Central memory CD8-positive, alpha-beta T cell (primary cell): Measurements from ENCODE around the gene CLCA2.
A peak's percentile ranks its signal among the peaks of the same experiment; 100 is the strongest.
"Not testable (repeated sequence)": the region's sequence is repeated elsewhere in the genome, so short reads cannot be mapped to it uniquely, and the experiment has no call there.

Experiments
- ATAC-seq: fragments of 150-1000 bp; cut with Tn5 transposase; replicated peaks from 2 replicates; pipeline ENCODE4 v1.10.0; 2022; ENCODE audit warnings: mild to moderate bottlenecking, moderate FRiP score, moderate number of reproducible peaks; ENCODE audit not compliant: poor library complexity, severe bottlenecking; ENCODE audit errors: extremely low read depth
- DNase-seq, 2 donors: peaks; one replicate each; pipeline ENCODE4 v3.0.0; 2021; ENCODE audit warnings: low spot score in 2 of 2
- H3K27ac Mint-ChIP-seq: one replicate; pipeline ENCODE4 v1.8.0; 2022; ENCODE audit warnings: low read depth, mild to moderate bottlenecking, moderate library complexity, mixed read lengths
- H3K27me3 Mint-ChIP-seq: one replicate; pipeline ENCODE4 v1.8.0; 2022; ENCODE audit warnings: mixed read lengths
- H3K36me3 Mint-ChIP-seq: one replicate; pipeline ENCODE4 v1.8.0; 2022; ENCODE audit warnings: mild to moderate bottlenecking, moderate library complexity, mixed read lengths; ENCODE audit not compliant: insufficient read depth
- H3K4me1 Mint-ChIP-seq: one replicate; pipeline ENCODE4 v1.8.0; 2022; ENCODE audit warnings: mixed read lengths
- H3K4me3 Mint-ChIP-seq: one replicate; pipeline ENCODE4 v1.8.0; 2022; ENCODE audit warnings: mild to moderate bottlenecking, moderate library complexity, mixed read lengths
- H3K9me3 Mint-ChIP-seq: one replicate; pipeline ENCODE4 v1.8.0; 2022; ENCODE audit warnings: mixed read lengths

Gene CLCA2

DNA sequence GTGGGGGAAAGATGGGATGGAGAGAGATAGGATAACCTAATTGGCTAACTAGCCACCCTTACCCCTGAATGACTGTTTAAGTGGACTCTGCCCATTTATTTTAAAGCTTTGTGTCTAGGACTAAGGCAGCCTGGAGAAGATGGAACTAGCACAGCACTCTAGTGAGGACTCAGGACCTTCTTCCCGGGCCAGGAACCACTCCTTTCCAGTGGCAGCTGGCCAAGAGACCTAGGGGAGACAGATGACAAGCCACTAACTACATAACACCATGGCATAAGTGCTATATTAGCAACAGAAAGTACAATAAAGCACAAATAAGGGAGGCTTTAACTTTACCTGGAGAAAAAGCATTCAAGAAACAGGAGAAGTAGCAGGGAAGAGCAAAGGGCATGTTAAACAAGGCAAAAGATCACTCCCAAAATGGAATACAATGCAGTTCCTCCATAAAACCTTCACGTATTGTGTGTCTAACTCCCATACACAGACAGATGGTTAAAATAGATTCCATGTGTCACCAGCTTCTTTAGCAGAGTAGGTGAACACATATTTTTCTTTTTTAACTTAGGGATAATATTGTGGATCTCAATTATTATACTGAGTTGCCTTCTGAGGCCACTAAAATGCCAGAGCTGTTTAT, 65.4 kb downstream of the CLCA2 start:
- Mint-ChIP-seq H3K4me1 (no peaks in the 10 kb centered on the region), H3K36me3 (no peaks in the 10 kb centered on the region), H3K27me3 (peaks cover 21% of the 10 kb centered on the region), H3K27ac (no peak overlapping the region), H3K9me3 (no peaks in the 10 kb centered on the region), H3K4me3 (no peak overlapping the region)
- DNase-seq (no peak), ATAC-seq (no peak)

GRCh38 chr1:86491171-86491950, 67.4 kb downstream of the CLCA2 start:
- ATAC-seq (no peak), DNase-seq (no peak)
- peaks cover 32% of the 10 kb centered on the region for H3K27me3 Mint-ChIP-seq
- H3K36me3 Mint-ChIP-seq, result no peaks in the 10 kb centered on the region
- no peak overlapping the region for H3K4me3 Mint-ChIP-seq
- H3K9me3 Mint-ChIP-seq, result no peaks in the 10 kb centered on the region
- H3K4me1 Mint-ChIP-seq, result no peaks in the 10 kb centered on the region
- H3K27ac Mint-ChIP-seq, result no peak overlapping the region

GRCh38 chr1:86498281-86498680, 74.3 kb downstream of the CLCA2 start:
- peaks cover 7% of the 10 kb centered on the region for H3K4me1 Mint-ChIP-seq
- no peak for DNase-seq
- peaks cover 1% of the 10 kb centered on the region for H3K36me3 Mint-ChIP-seq
- no peak for ATAC-seq
- no peak overlapping the region for H3K27ac Mint-ChIP-seq
- H3K4me3 Mint-ChIP-seq, result no peak overlapping the region
- H3K9me3 Mint-ChIP-seq, result no peaks in the 10 kb centered on the region
- peaks cover 36% of the 10 kb centered on the region for H3K27me3 Mint-ChIP-seq

DNA sequence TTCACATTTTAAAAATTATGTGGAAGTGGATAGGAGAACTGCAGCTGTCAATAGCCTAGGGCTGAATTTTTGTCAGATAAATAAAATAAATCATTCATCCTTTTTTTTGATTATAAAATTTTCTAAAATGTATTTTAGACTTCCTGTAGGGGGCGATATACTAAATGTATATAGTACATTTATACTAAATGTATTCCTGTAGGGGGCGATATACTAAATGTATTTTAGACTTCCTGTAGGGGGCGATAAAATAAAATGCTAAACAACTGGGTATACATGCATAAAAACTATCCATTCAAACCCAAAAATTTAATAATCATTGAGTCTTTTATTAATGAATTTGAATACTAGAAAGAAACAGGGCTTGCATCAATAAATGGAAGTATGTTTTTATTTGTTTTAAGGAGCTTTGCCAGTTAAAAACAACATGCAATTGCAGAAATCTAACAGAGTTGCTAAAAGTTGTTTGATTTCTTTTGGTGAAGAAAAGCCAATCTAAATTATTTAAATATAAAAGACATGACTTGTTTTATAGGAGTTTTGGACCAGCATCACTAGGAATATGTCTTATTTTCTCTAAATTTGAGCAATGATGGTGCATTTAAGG, 76.1 kb downstream of the CLCA2 start:
- H3K36me3 Mint-ChIP-seq, result peaks cover 1% of the 10 kb centered on the region
- H3K4me1 Mint-ChIP-seq, result peaks cover 7% of the 10 kb centered on the region
- H3K27ac Mint-ChIP-seq, result no peak overlapping the region
- peak; percentile 37 for ATAC-seq
- H3K27me3 Mint-ChIP-seq, result peaks cover 40% of the 10 kb centered on the region
- H3K4me3 Mint-ChIP-seq, result no peak overlapping the region
- no peak for DNase-seq
- H3K9me3 Mint-ChIP-seq, result no peaks in the 10 kb centered on the region

DNA sequence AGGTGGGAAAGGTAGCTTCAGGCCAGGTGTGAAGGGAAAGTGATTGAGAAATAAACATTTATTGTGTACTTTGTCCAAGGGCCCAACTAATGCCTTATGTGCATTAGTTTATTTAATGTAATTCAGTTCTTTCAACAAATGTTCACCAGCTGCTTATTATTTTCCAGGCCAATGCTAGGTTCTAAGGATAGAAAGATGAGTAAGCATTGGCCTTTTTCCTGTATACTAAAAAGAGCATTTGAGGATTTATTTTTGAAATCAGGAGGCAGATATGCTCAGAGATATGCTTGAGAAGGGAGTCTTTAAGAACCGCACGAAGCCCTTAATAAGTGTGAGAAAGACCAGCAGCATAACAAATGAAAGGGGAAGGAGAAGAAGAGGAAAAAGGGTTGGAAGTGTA, 76.7 kb downstream of the CLCA2 start:
- ATAC-seq, result no peak
- no peak overlapping the region for H3K27ac Mint-ChIP-seq
- H3K9me3 Mint-ChIP-seq, result no peaks in the 10 kb centered on the region
- H3K4me1 Mint-ChIP-seq, result peaks cover 7% of the 10 kb centered on the region
- no peak for DNase-seq
- peaks cover 36% of the 10 kb centered on the region for H3K27me3 Mint-ChIP-seq
- H3K36me3 Mint-ChIP-seq, result peaks cover 1% of the 10 kb centered on the region
- H3K4me3 Mint-ChIP-seq, result no peak overlapping the region

- not testable (repeated sequence) for H3K4me1 Mint-ChIP-seq, H3K36me3 Mint-ChIP-seq, H3K27ac Mint-ChIP-seq, DNase-seq, H3K9me3 Mint-ChIP-seq
- peak; percentile 60 for ATAC-seq
- Mint-ChIP-seq H3K4me3 (peak overlapping the region; percentile 74), H3K27me3 (peaks cover 24% of the 10 kb centered on the region)
These were observed 78.2 kb downstream of the CLCA2 start for GRCh38 chr1:86502125-86502646.

DNA sequence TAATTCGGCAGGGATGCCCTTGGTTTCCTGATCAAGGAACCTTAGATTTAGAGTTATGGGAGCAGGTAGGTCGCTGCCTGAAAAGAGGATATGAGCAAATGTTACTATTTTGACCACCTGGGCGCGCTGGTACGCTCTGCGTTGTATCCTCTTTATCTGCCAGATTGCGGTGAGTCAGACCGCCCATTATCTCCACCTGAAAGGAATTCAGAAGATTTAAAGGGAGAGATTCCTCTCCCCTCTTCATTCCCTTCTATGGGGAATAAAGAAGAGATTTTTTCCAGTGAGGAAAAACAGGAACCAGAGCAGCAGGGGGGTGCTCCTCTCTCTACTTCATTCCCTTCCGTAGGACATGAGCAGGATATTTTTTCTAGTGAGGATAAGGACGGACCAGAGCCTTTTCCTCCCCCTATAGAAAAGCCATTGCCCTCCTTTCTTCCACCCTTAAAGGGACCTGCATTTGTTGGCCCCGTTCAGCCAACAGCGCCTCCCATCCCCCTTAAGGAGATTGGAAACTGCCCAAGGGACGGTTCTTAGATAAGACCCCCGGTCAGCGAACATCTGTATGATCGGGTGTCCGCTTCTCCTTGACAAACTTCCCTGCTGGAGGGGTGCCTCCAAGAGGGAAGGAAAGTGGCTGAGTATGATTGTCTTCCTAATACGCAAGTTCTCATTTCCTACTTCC, 78.9 kb downstream of the CLCA2 start:
- Mint-ChIP-seq H3K4me3 (peak overlapping the region; percentile 74), H3K9me3 (no peaks in the 10 kb centered on the region), H3K27ac (no peak overlapping the region), H3K36me3 (no peaks in the 10 kb centered on the region), H3K27me3 (peaks cover 26% of the 10 kb centered on the region), H3K4me1 (peaks cover 7% of the 10 kb centered on the region)
- ATAC-seq (no peak), DNase-seq (no peak)

DNA sequence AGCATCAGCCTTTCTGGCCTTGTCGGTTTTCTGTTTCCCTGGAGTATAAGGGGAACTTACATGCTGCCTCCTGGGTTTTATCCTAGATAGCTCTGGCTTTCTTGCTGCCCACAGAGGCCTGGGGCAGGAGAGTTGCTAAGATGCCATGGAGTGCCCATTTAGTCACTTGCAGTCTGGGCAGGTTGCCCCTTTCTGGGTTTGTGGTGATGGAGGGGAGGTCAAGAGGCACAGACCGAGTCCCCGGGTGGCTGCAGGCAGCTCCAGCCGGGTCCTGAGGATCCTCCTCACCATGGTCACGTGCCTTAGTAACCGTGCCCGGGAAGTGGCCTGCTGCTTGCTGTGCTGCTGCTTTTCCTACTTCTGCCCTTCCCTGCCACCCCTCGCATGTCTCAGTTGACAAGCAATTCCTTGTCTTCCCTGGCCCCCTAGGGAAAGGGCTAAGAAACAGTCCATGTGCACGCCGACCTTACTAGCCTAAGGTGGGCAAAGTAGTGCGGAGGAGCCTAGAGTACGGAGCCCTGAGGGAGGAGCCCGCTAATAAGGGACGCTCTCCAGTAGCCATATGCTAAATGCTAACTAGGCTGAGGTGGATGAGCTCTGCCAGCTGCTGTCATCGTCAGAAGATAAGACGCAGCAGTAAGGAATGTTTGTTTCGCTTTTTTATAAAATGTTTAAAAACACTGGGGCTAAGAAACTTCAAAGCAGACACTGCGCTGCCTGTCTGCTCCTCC, 79.6 kb downstream of the CLCA2 start:
- Mint-ChIP-seq H3K27ac (no peak overlapping the region), H3K9me3 (no peaks in the 10 kb centered on the region), H3K36me3 (no peaks in the 10 kb centered on the region), H3K4me1 (peaks cover 7% of the 10 kb centered on the region), H3K27me3 (peaks cover 26% of the 10 kb centered on the region), H3K4me3 (no peak overlapping the region)
- no peak for ATAC-seq
- no peak for DNase-seq

DNA sequence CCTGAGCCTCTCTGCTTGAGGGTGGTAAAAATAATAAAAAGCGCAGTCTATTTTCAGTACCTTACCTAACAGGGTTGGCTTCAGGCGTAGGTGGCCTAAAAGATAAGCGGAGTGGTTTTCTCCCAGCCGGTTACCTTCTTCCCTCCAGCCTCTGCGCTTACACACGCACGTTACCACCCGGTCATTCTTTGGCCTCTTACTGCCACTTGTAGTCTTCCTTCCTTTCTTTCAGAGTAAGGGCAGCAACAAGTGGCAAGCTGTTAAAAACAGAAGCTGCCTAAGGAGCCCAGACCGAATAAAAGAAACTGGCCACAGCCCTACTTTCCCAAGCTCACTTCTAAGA, 80.1 kb downstream of the CLCA2 start:
- Mint-ChIP-seq H3K4me1 (peaks cover 7% of the 10 kb centered on the region), H3K36me3 (no peaks in the 10 kb centered on the region), H3K9me3 (no peaks in the 10 kb centered on the region), H3K27me3 (peaks cover 26% of the 10 kb centered on the region), H3K27ac (no peak overlapping the region), H3K4me3 (no peak overlapping the region)
- ATAC-seq, result no peak
- no peak for DNase-seq

GRCh38 chr1:86504895-86505563, 81.1 kb downstream of the CLCA2 start:
- ATAC-seq, result no peak
- peaks cover 7% of the 10 kb centered on the region for H3K4me1 Mint-ChIP-seq
- H3K27ac Mint-ChIP-seq, result no peak overlapping the region
- no peaks in the 10 kb centered on the region for H3K9me3 Mint-ChIP-seq
- DNase-seq, result no peak
- H3K27me3 Mint-ChIP-seq, result peaks cover 33% of the 10 kb centered on the region
- no peak overlapping the region for H3K4me3 Mint-ChIP-seq
- no peaks in the 10 kb centered on the region for H3K36me3 Mint-ChIP-seq

- Mint-ChIP-seq H3K27me3 (peaks cover 33% of the 10 kb centered on the region), H3K4me1 (peaks cover 7% of the 10 kb centered on the region), H3K4me3 (no peak overlapping the region), H3K36me3 (no peaks in the 10 kb centered on the region), H3K9me3 (no peaks in the 10 kb centered on the region), H3K27ac (no peak overlapping the region)
- ATAC-seq (no peak), DNase-seq (no peak)
These were observed 81.6 kb downstream of the CLCA2 start for GRCh38 chr1:86505564-86505902.
